Activated T-cell treated with anti-CD3 and anti-CD28 coated beads, Interleukin-2, amount 50 U/mL, for 4 hours (primary cell): ENCODE data around the gene THAP7. TPM values are rescaled to one million over a fixed set of nuclear protein-coding genes. Genes with fewer than 3 reads are reported as not detected.
A peak's percentile ranks its signal among the peaks of the same experiment; 100 is the strongest.
"Not testable (repeated sequence)": the region's sequence is repeated elsewhere in the genome, so short reads cannot be mapped to it uniquely, and the experiment has no call there.

Experiments
- ATAC-seq, 2 donors: fragments of 200-7000 bp; cut with Tn5 transposase; one replicate each; pipeline ENCODE4 v1.10.0; 2021
- DNase-seq: peaks from one replicate; pipeline ENCODE4 v3.0.0-alpha.2; 2020
- H3K27me3 Mint-ChIP-seq: one replicate; pipeline ENCODE4 v1.8.0; 2021; ENCODE audit warnings: low read depth, mixed read lengths
- H3K36me3 Mint-ChIP-seq: one replicate; pipeline ENCODE4 v1.8.0; 2022; ENCODE audit warnings: mixed read lengths; ENCODE audit not compliant: insufficient read depth
- H3K4me1 Mint-ChIP-seq: one replicate; pipeline ENCODE4 v1.8.0; 2021; ENCODE audit warnings: low read depth, mixed read lengths
- H3K4me3 Mint-ChIP-seq: one replicate; pipeline ENCODE4 v1.8.0; 2021; ENCODE audit warnings: mild to moderate bottlenecking, moderate library complexity, mixed read lengths
- H3K9me3 Mint-ChIP-seq: one replicate; pipeline ENCODE4 v1.8.0; 2021; ENCODE audit warnings: mixed read lengths
- total RNA-seq, 3 donors: library from RNA; stranded (reverse); gene quantifications; one replicate each; pipeline ENCODE4 v1.2.1, GENCODE V29; 2021

The THAP7 gene
- total RNA-seq, 3 donors from 2014 or later: 53.6 to 55.0 (median 53.6) TPM

- ATAC-seq (no peak), DNase-seq (no peak)
- Mint-ChIP-seq H3K36me3 (no peaks in the 10 kb centered on the region), H3K27me3 (peaks cover 6% of the 10 kb centered on the region), H3K4me1 (peaks cover 7% of the 10 kb centered on the region), H3K4me3 (no peak overlapping the region), H3K9me3 (peaks cover 3% of the 10 kb centered on the region)
Observed at GRCh38 chr22:20974336-20974955, 27.5 kb downstream of the THAP7 start.

GRCh38 chr22:20973634-20974286 lies 28.2 kb downstream of the THAP7 start:
- DNase-seq: no peak
- Mint-ChIP-seq H3K36me3 (no peaks in the 10 kb centered on the region), H3K27me3 (peaks cover 3% of the 10 kb centered on the region), H3K9me3 (no peaks in the 10 kb centered on the region), H3K4me1 (peaks cover under 1% of the 10 kb centered on the region), H3K4me3 (no peak overlapping the region)
- ATAC-seq: no peak

GRCh38 chr22:20972933-20973577 lies 28.9 kb downstream of the THAP7 start:
- Mint-ChIP-seq H3K4me3 (no peak overlapping the region), H3K36me3 (no peaks in the 10 kb centered on the region), H3K4me1 (no peaks in the 10 kb centered on the region), H3K9me3 (no peaks in the 10 kb centered on the region), H3K27me3 (peaks cover 3% of the 10 kb centered on the region)
- DNase-seq (no peak), ATAC-seq (no peak)

- DNase-seq, H3K9me3 Mint-ChIP-seq, ATAC-seq, H3K4me1 Mint-ChIP-seq, H3K36me3 Mint-ChIP-seq, H3K4me3 Mint-ChIP-seq, H3K27me3 Mint-ChIP-seq: not testable (repeated sequence)
Observed at GRCh38 chr22:20972014-20972694, 29.8 kb downstream of the THAP7 start.

- no peak overlapping the region for H3K4me3 Mint-ChIP-seq
- H3K4me1 Mint-ChIP-seq: no peaks in the 10 kb centered on the region
- no peaks in the 10 kb centered on the region for H3K9me3 Mint-ChIP-seq
- no peaks in the 10 kb centered on the region for H3K36me3 Mint-ChIP-seq
- ATAC-seq (no peak), DNase-seq (no peak)
- H3K27me3 Mint-ChIP-seq: peaks cover 2% of the 10 kb centered on the region
Observed at GRCh38 chr22:20970939-20971657, 30.8 kb downstream of the THAP7 start.

GRCh38 chr22:20968281-20968977 lies 33.5 kb downstream of the THAP7 start:
- no peak overlapping the region for H3K4me3 Mint-ChIP-seq
- peaks cover 6% of the 10 kb centered on the region for H3K27me3 Mint-ChIP-seq
- H3K4me1 Mint-ChIP-seq: peaks cover 7% of the 10 kb centered on the region
- H3K36me3 Mint-ChIP-seq: no peaks in the 10 kb centered on the region
- ATAC-seq (no peak), DNase-seq (no peak)
- H3K9me3 Mint-ChIP-seq: no peaks in the 10 kb centered on the region

GRCh38 chr22:20967697-20968211 lies 34.2 kb downstream of the THAP7 start:
- peaks cover 7% of the 10 kb centered on the region for H3K4me1 Mint-ChIP-seq
- no peaks in the 10 kb centered on the region for H3K36me3 Mint-ChIP-seq
- ATAC-seq (no peak), DNase-seq (no peak)
- H3K27me3 Mint-ChIP-seq: peaks cover 9% of the 10 kb centered on the region
- no peaks in the 10 kb centered on the region for H3K9me3 Mint-ChIP-seq
- H3K4me3 Mint-ChIP-seq: no peak overlapping the region

GRCh38 chr22:20966883-20967696 lies 34.8 kb downstream of the THAP7 start, which contains the start of gene AIFM3:
Gene AIFM3 (plus strand): TSS chr22:20967255. CDS start chr22:20967945, 690 bp downstream.
- H3K36me3 Mint-ChIP-seq: no peaks in the 10 kb centered on the region
- no peak for DNase-seq
- peaks cover 7% of the 10 kb centered on the region for H3K4me1 Mint-ChIP-seq
- no peak within 1 kb of the TSS for H3K4me3 Mint-ChIP-seq
- H3K27me3 Mint-ChIP-seq: peaks cover 9% of the 10 kb centered on the region
- no peaks in the 10 kb centered on the region for H3K9me3 Mint-ChIP-seq
- ATAC-seq: no peak

GRCh38 chr22:20965888-20966855 lies 35.7 kb downstream of the THAP7 start:
- ATAC-seq (no peak), DNase-seq (no peak)
- peak overlapping the region; percentile 11 for H3K4me3 Mint-ChIP-seq
- no peaks in the 10 kb centered on the region for H3K36me3 Mint-ChIP-seq
- peaks cover 13% of the 10 kb centered on the region for H3K27me3 Mint-ChIP-seq
- peaks cover 12% of the 10 kb centered on the region for H3K4me1 Mint-ChIP-seq
- no peaks in the 10 kb centered on the region for H3K9me3 Mint-ChIP-seq

- DNase-seq (no peak), ATAC-seq (peak; percentile 35 to 44)
- Mint-ChIP-seq H3K4me3 (peak overlapping the region; percentile 11), H3K4me1 (peaks cover 12% of the 10 kb centered on the region), H3K27me3 (peaks cover 13% of the 10 kb centered on the region), H3K9me3 (no peaks in the 10 kb centered on the region), H3K36me3 (no peaks in the 10 kb centered on the region)
Observed at GRCh38 chr22:20965104-20965887, 36.6 kb downstream of the THAP7 start.

- DNase-seq: no peak
- Mint-ChIP-seq H3K9me3 (no peaks in the 10 kb centered on the region), H3K4me3 (peak overlapping the region; percentile 69), H3K36me3 (no peaks in the 10 kb centered on the region), H3K4me1 (peaks cover 12% of the 10 kb centered on the region), H3K27me3 (peaks cover 19% of the 10 kb centered on the region)
- no peak for ATAC-seq
Observed at GRCh38 chr22:20964799-20965103, 37.2 kb downstream of the THAP7 start.
